Measurements from ENCODE around the gene USP17L15. TPM values are rescaled to one million over a fixed set of nuclear protein-coding genes. Genes with fewer than 3 reads are reported as not detected.
"Not testable (repeated sequence)": the region's sequence is repeated elsewhere in the genome, so short reads cannot be mapped to it uniquely, and the experiment has no call there.

USP17L15 gene
- total and polyA plus RNA-seq, 2 of the 4 experiments (the other 2 are of a cell fraction), result not detected

DNA sequence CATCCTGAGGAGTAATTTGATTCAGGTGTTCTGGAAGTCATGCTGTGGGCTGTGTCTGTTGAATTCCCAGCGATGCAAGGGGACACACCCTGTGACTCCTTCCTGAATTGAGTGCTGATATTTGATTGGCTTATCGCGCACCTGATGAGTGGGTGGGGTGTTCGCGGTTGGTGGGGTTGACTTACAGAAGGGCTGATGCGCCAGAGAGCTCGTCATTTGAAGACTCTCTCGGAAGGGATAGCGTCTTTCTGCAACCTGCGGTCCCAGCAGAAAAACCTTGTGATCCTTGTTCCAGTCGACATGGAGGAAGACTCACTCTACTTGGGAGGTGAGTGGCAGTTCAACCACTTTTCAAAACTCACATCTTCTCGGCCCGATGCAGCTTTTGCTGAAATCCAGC lies 14.3 kb upstream of the USP17L15 start, which contains the start of gene USP17L12:
USP17L12 (plus strand) TSS at position 301 of the 400 bp plus-strand sequence; CDS start at position 301, 0 bp downstream.
- H2BK20ac ChIP-seq (ENCODE audit: low read depth, low read length); H4K8ac ChIP-seq (ENCODE audit: low read depth in 2 of 2, low read length in 2 of 2); intact Hi-C loops (cut with micrococcal nuclease); H3K27me3 ChIP-seq (ENCODE audit: control insufficient read depth, insufficient read depth, low read length); H2AK5ac ChIP-seq (ENCODE audit: low read depth, low read length); H3K4me3 ChIP-seq (ENCODE audit: insufficient read depth, low read depth, low read length); H3K4me2 ChIP-seq (ENCODE audit: low read depth, low read length); POLR2A ChIA-PET (ENCODE audit: unreplicated experiment); CTCF ChIA-PET; DNase-seq; H3K4ac ChIP-seq (ENCODE audit: low read depth, low read length); H3K56ac ChIP-seq (ENCODE audit: extremely low read depth, insufficient read depth, low read length); dilution Hi-C loops (cut with HindIII; ENCODE audit: low sequenced_read_pairs, unreplicated experiment); H2AFZ ChIP-seq (replicated peaks; ENCODE audit: low read length, poor library complexity); H3K79me1 ChIP-seq (ENCODE audit: low read depth in 1 of 2, low read length in 2 of 2); ATAC-seq (ENCODE audit: low read depth); H2BK120ac ChIP-seq (ENCODE audit: low read depth, low read length); H3K9ac ChIP-seq (ENCODE audit: low read depth, low read length); H4K5ac ChIP-seq (ENCODE audit: low read depth, low read length); BruUV-seq (replicated peaks); H3K9me3 ChIP-seq (ENCODE audit: control insufficient read depth, insufficient read depth, low read length); H3K9me1 ChIP-seq (ENCODE audit: insufficient read depth, low read length); H3K18ac ChIP-seq (ENCODE audit: low read depth, low read length); H2AK9ac ChIP-seq (replicated peaks; ENCODE audit: low read depth, low read length, poor library complexity); H4K91ac ChIP-seq (ENCODE audit: insufficient read depth, low read depth, low read length); H3K27ac ChIP-seq (ENCODE audit: insufficient read depth, low read length); H3K23ac ChIP-seq (ENCODE audit: low read depth, low read length); in situ Hi-C loops (cut with MboI; ENCODE audit: low sequenced_read_pairs); H3K14ac ChIP-seq (replicated peaks; ENCODE audit: low read depth, low read length); H2BK15ac ChIP-seq (ENCODE audit: low read depth, low read length); H3K4me1 ChIP-seq (ENCODE audit: control insufficient read depth, insufficient read depth, low read length); H4K20me1 ChIP-seq (ENCODE audit: insufficient read depth, low read length); H2BK5ac ChIP-seq (ENCODE audit: low read depth, low read length, poor library complexity, severe bottlenecking); H3K36me3 ChIP-seq (ENCODE audit: control insufficient read depth, insufficient read depth, low read length): not testable (repeated sequence)
- no CpG with 5 or more reads among the region's 13 CpGs for whole genome bisulfite sequencing, 2 experiments (ENCODE audit: extremely low coverage in 2 of 2, insufficient read length in 1 of 2)

DNA sequence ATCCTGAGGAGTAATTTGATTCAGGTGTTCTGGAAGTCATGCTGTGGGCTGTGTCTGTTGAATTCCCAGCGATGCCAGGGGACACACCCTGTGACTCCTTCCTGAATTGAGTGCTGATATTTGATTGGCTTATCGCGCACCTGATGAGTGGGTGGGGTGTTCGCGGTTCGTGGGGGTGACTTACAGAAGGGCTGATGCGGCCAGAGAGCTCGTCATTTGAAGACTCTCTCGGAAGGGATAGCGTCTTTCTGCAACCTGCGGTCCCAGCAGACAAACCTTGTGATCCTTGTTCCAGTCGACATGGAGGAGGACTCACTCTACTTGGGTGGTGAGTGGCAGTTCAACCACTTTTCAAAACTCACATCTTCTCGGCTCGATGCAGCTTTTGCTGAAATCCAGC lies 9.6 kb upstream of the USP17L15 start, which contains the start of gene USP17L13:
USP17L13 (plus strand) TSS at position 301 of the 400 bp plus-strand sequence; CDS start at position 301, 0 bp downstream.
- H2BK5ac ChIP-seq (ENCODE audit: low read depth, low read length, poor library complexity, severe bottlenecking); H3K4me1 ChIP-seq (ENCODE audit: control insufficient read depth, insufficient read depth, low read length); H3K27me3 ChIP-seq (ENCODE audit: control insufficient read depth, insufficient read depth, low read length); H4K20me1 ChIP-seq (ENCODE audit: insufficient read depth, low read length); H3K4ac ChIP-seq (ENCODE audit: low read depth, low read length); H3K9me3 ChIP-seq (ENCODE audit: control insufficient read depth, insufficient read depth, low read length); H3K56ac ChIP-seq (ENCODE audit: extremely low read depth, insufficient read depth, low read length); H3K9me1 ChIP-seq (ENCODE audit: insufficient read depth, low read length); H3K9ac ChIP-seq (ENCODE audit: low read depth, low read length); DNase-seq; H3K4me2 ChIP-seq (ENCODE audit: low read depth, low read length); intact Hi-C loops (cut with micrococcal nuclease); H2AK9ac ChIP-seq (replicated peaks; ENCODE audit: low read depth, low read length, poor library complexity); H3K36me3 ChIP-seq (ENCODE audit: control insufficient read depth, insufficient read depth, low read length); BruUV-seq (replicated peaks); H2BK20ac ChIP-seq (ENCODE audit: low read depth, low read length); H2AFZ ChIP-seq (replicated peaks; ENCODE audit: low read length, poor library complexity); H4K5ac ChIP-seq (ENCODE audit: low read depth, low read length); H3K23ac ChIP-seq (ENCODE audit: low read depth, low read length); H3K4me3 ChIP-seq (ENCODE audit: insufficient read depth, low read depth, low read length); H4K91ac ChIP-seq (ENCODE audit: insufficient read depth, low read depth, low read length); H3K79me1 ChIP-seq (ENCODE audit: low read depth in 1 of 2, low read length in 2 of 2); H2BK15ac ChIP-seq (ENCODE audit: low read depth, low read length); H3K27ac ChIP-seq (ENCODE audit: insufficient read depth, low read length); H3K14ac ChIP-seq (replicated peaks; ENCODE audit: low read depth, low read length); H4K8ac ChIP-seq (ENCODE audit: low read depth in 2 of 2, low read length in 2 of 2); H3K18ac ChIP-seq (ENCODE audit: low read depth, low read length); H2BK120ac ChIP-seq (ENCODE audit: low read depth, low read length); dilution Hi-C loops (cut with HindIII; ENCODE audit: low sequenced_read_pairs, unreplicated experiment); in situ Hi-C loops (cut with MboI; ENCODE audit: low sequenced_read_pairs); H2AK5ac ChIP-seq (ENCODE audit: low read depth, low read length); CTCF ChIA-PET; ATAC-seq (ENCODE audit: low read depth); POLR2A ChIA-PET (ENCODE audit: unreplicated experiment): not testable (repeated sequence)
- WGBS, 2 experiments (ENCODE audit: extremely low coverage in 2 of 2, insufficient read length in 1 of 2), result no CpG with 5 or more reads among the region's 14 CpGs

All from IMR-90 (cell line).